ENCODE measurements around the gene TTLL4.

The TTLL4 gene

DNA sequence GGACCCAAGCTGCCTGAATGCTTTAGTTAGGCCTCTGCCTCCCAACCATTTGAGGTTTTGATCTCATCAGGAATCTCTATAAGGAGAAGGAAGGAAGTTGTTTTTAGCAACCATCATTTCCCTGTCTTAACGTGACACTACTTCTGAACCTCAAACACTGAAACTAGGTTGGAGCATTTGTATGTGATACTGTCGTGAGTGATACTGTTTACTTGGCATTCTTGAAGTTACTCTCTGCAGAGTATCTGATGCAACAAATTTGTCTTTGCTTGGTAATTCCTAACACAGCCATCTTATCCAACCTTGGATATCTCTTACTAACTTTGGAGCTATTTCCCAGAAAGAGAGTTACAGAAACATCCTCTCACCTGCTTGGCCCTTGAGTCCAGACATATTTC is 22.1 kb downstream of the TTLL4 start:
- Histone ChIP-seq H3K27me3 (ENCODE audit: insufficient read depth, low read length) (no peaks in the 10 kb centered on the region), H3K36me3 (ENCODE audit: insufficient read depth, low read depth, low read length) (peaks cover 40% of the 10 kb centered on the region), H3K4me1 (ENCODE audit: insufficient read depth, low read length) (peaks cover 25% of the 10 kb centered on the region), H3K4me3 (ENCODE audit: low read length) (no peak overlapping the region), H3K9me3 (ENCODE audit: insufficient read depth, low read depth, low read length) (0 out of 2 replicates have a peak, but pooled peaks cover under 1% of the 10 kb centered on the region), H3K9ac (ENCODE audit: low read depth, low read length) (0 out of 2 replicates have a peak overlapping the region, but pooled peaks have one; percentile 21), H3K27ac (ENCODE audit: low read length) (peak overlapping the region; percentile 10)

DNA sequence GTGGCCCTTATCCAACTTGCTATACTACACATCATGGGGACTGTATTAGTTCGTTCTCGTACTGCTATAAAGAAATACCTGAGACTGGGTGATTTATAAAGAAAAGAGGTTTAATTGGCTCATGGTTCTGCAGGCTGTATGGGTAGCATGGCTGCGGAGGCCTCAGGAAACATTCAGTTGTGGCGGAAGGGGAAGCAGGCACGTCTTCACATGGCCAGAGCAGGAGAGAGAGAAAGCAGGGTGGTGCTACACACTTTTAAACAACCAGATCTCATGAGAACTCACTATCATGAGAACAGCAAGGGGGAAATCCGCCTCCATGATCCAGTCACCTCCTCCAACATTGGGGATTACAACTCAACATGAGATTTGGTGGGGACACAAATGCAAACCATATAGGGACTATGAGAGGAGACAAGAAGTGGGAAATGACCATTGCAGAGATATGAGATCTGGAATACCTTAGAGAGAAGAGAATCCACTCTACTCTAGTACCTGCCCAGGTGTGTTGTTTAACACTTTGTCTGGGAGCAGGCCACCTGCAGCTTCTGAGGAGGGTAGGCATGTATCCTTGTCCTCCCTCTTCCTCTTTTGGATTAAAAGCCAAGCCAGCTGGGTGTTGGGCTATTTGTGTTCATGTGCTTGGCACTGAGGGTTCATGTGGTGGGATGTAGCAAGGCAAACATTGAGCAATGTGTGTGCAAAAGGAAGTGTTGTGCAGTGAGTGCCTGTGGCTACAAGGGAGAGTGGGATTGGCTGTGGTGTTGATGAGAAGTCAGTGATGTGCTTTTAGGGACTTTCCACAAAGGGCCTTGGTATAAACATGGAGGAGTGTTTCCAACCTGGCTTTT is 22.8 kb downstream of the TTLL4 start:
- peaks cover 25% of the 10 kb centered on the region for H3K4me1 ChIP-seq (ENCODE audit: insufficient read depth, low read length)
- H3K4me3 ChIP-seq (ENCODE audit: low read length): no peak overlapping the region
- peaks cover 46% of the 10 kb centered on the region for H3K36me3 ChIP-seq (ENCODE audit: insufficient read depth, low read depth, low read length)
- no peaks in the 10 kb centered on the region for H3K9me3 ChIP-seq (ENCODE audit: insufficient read depth, low read depth, low read length)
- H3K27me3 ChIP-seq (ENCODE audit: insufficient read depth, low read length): no peaks in the 10 kb centered on the region
- H3K27ac ChIP-seq (ENCODE audit: low read length): no peak overlapping the region
- peak overlapping the region; percentile 39; the same call in 1 of the 2 replicates for H3K9ac ChIP-seq (ENCODE audit: low read depth, low read length)

DNA sequence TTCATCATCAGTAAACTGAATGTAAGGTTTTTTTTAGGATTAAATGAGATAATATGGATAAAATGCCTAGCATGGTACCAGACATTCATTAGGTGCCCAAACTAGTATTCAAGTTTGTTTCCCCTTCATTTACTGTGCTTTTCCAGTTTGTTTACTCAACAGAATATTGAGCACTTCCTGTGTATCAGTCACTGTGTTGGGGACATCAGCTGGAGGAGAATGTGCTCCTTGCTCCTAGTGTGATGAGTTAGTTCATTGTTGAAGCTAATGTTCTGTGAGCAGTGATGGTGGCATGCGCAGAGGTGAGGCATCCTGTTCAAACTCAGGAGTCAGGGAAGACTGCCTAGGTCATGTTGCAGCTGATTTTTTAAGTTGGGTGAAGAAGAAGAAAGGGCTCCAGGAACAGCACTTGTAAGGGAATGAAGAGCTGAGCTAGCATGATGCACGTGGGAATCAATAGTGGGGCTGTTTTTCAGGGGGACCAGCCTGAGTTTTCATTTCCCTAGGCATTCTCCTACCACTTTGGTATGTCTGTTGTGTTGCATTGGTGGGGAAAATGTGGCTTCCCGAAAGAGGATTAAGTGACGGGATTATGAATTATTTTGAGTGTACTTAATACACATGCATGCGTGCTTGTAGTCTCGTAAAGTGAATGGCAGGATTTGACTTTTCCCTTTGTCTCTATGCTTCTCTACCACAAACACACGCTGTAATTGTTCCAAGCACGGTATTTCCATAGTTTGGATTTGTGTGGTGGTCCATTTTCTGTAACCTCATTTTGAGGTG is 23.7 kb downstream of the TTLL4 start:
- no peak overlapping the region for H3K9ac ChIP-seq (ENCODE audit: low read depth, low read length)
- H3K9me3 ChIP-seq (ENCODE audit: insufficient read depth, low read depth, low read length): no peaks in the 10 kb centered on the region
- no peak overlapping the region for H3K4me3 ChIP-seq (ENCODE audit: low read length)
- peaks cover 25% of the 10 kb centered on the region for H3K4me1 ChIP-seq (ENCODE audit: insufficient read depth, low read length)
- peaks cover 56% of the 10 kb centered on the region for H3K36me3 ChIP-seq (ENCODE audit: insufficient read depth, low read depth, low read length)
- H3K27me3 ChIP-seq (ENCODE audit: insufficient read depth, low read length): no peaks in the 10 kb centered on the region
- no peak overlapping the region for H3K27ac ChIP-seq (ENCODE audit: low read length)

DNA sequence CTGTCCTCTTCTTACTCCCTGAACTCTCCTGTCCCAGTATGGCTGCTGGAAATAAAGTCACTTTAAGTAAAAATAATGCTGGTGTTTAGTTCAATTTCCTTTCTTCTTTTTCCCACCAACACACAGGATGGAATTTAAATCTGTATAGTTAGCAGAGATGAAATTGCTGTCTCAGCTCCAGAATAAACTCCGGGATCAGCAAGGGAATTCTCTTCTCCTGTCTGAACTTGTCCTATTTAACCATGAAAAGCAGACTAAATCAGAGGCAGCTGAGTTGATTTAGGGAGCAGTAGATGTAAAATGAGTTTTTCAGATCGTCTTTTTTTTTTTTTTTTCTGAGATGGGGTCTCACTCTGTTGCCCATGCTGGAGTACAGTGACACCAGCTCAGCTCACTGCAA is 25.9 kb downstream of the TTLL4 start:
- H3K9me3 ChIP-seq (ENCODE audit: insufficient read depth, low read depth, low read length): no peaks in the 10 kb centered on the region
- H3K4me1 ChIP-seq (ENCODE audit: insufficient read depth, low read length): peaks cover 22% of the 10 kb centered on the region
- H3K36me3 ChIP-seq (ENCODE audit: insufficient read depth, low read depth, low read length): peaks cover 78% of the 10 kb centered on the region
- H3K27ac ChIP-seq (ENCODE audit: low read length): no peak overlapping the region
- no peak overlapping the region for H3K9ac ChIP-seq (ENCODE audit: low read depth, low read length)
- H3K4me3 ChIP-seq (ENCODE audit: low read length): no peak overlapping the region
- H3K27me3 ChIP-seq (ENCODE audit: insufficient read depth, low read length): no peaks in the 10 kb centered on the region

DNA sequence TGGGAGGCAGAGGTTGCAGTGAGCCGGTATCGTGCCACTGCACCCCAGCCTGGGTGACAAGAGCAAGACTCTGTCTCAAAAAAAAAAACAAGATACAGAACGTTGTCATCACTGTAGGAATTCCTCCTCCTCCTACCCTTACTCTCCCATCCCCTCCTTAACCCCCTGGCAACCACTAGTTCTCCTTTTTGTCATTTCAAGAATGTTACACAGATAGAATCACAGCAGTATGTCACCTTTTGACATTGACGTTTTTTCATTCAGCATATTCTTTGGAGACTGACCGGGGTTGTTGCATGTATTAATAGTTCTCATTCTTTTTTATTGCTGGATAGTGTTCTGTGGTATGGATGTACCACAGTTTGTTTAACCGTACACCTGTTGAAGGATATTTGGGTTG is 32.4 kb downstream of the TTLL4 start:
- H3K27me3 ChIP-seq (ENCODE audit: insufficient read depth, low read length): no peaks in the 10 kb centered on the region
- H3K9me3 ChIP-seq (ENCODE audit: insufficient read depth, low read depth, low read length): no peaks in the 10 kb centered on the region
- no peaks in the 10 kb centered on the region for H3K4me1 ChIP-seq (ENCODE audit: insufficient read depth, low read length)
- H3K9ac ChIP-seq (ENCODE audit: low read depth, low read length): no peak overlapping the region
- no peak overlapping the region for H3K27ac ChIP-seq (ENCODE audit: low read length)
- no peak overlapping the region for H3K4me3 ChIP-seq (ENCODE audit: low read length)
- H3K36me3 ChIP-seq (ENCODE audit: insufficient read depth, low read depth, low read length): peaks cover 91% of the 10 kb centered on the region

DNA sequence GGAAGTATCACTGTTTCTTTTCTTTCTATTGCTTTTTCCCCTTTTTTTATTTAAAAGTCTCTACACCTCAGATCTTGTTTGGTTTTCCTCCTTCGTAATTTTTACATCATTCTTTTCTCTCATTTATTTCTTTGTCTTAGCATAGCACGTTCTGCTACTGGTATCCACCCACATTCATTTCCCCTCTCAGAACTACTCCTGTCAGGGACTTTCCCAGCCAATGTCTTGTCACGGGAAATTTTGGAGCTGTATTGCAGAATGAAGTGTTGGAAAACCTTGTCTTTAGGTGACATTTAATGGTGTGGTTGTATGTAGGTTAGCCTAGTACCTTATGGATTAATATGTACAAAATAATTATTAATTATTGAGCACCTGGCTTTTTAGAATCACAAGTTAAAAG is 34.0 kb downstream of the TTLL4 start:
- Histone ChIP-seq H3K4me1 (ENCODE audit: insufficient read depth, low read length) (no peaks in the 10 kb centered on the region), H3K27me3 (ENCODE audit: insufficient read depth, low read length) (no peaks in the 10 kb centered on the region), H3K4me3 (ENCODE audit: low read length) (no peak overlapping the region), H3K9ac (ENCODE audit: low read depth, low read length) (no peak overlapping the region), H3K9me3 (ENCODE audit: insufficient read depth, low read depth, low read length) (no peaks in the 10 kb centered on the region), H3K36me3 (ENCODE audit: insufficient read depth, low read depth, low read length) (peaks cover 91% of the 10 kb centered on the region), H3K27ac (ENCODE audit: low read length) (no peak overlapping the region)

DNA sequence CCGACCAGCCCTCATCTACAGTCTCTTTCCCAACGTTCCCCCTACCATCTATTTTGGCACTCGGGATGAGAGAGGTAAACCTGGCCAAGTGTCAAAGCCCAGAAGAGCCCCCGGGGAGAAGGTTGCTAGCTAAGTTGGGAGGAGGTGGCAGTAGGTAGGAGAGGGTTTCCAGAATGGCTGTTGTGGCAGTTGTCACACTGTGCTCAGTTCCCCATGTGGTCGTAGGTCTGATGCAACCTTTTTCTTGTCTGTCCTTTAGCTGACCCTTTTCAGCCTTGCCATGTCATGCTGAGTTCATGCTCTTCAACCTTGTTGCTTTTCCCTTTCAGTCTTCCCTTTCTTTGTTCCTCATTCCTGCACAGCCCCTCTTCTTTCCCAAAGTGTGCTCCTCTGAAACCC is 34.5 kb downstream of the TTLL4 start:
- no peaks in the 10 kb centered on the region for H3K9me3 ChIP-seq (ENCODE audit: insufficient read depth, low read depth, low read length)
- no peak overlapping the region for H3K9ac ChIP-seq (ENCODE audit: low read depth, low read length)
- no peak overlapping the region for H3K4me3 ChIP-seq (ENCODE audit: low read length)
- H3K27ac ChIP-seq (ENCODE audit: low read length): no peak overlapping the region
- H3K4me1 ChIP-seq (ENCODE audit: insufficient read depth, low read length): no peaks in the 10 kb centered on the region
- no peaks in the 10 kb centered on the region for H3K27me3 ChIP-seq (ENCODE audit: insufficient read depth, low read length)
- peaks cover 91% of the 10 kb centered on the region for H3K36me3 ChIP-seq (ENCODE audit: insufficient read depth, low read depth, low read length)

DNA sequence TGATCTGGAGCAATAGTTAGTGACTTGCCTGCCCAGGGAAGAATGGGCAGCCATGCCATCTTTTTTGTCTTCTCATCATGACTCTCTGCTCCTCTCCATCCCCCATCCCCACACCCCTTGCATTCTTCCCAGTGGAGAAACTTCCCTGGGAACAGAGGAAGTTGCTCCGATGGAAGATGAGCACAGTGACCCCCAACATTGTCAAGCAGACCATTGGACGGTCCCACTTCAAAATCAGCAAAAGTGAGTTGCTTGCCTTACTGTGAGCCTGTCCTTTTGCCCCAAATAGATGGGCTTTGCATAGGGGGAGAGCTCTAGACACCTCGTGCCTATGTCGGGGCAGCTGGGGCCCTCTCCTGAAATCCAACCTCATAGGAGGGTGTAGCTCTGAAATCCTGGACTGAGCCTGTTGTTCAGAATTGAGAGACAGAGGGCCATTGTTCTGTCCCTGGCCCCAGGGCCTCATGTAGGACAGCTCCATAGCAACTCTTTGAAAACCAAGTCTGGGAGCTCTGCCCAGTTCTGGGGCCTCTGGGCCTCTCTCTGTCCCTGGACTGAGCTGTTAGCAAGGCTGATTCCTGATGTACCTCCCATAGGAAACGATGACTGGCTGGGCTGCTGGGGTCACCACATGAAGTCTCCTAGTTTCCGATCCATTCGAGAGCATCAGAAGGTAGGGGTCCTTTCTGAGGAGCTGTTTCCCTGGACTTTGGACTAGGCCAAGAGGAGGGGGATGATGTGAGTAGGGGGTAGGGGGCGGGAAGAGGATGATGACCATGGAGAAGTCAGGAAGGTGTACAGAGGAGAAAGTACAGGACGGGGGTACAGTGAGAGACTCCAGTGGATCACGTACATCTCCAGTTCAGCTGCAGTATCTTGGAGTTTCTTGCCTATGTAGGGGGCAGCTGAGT is 35.2 kb downstream of the TTLL4 start:
- Histone ChIP-seq H3K27me3 (ENCODE audit: insufficient read depth, low read length) (no peaks in the 10 kb centered on the region), H3K27ac (ENCODE audit: low read length) (no peak overlapping the region), H3K4me1 (ENCODE audit: insufficient read depth, low read length) (no peaks in the 10 kb centered on the region), H3K9ac (ENCODE audit: low read depth, low read length) (no peak overlapping the region), H3K36me3 (ENCODE audit: insufficient read depth, low read depth, low read length) (peaks cover 91% of the 10 kb centered on the region), H3K4me3 (ENCODE audit: low read length) (no peak overlapping the region), H3K9me3 (ENCODE audit: insufficient read depth, low read depth, low read length) (no peaks in the 10 kb centered on the region)

DNA sequence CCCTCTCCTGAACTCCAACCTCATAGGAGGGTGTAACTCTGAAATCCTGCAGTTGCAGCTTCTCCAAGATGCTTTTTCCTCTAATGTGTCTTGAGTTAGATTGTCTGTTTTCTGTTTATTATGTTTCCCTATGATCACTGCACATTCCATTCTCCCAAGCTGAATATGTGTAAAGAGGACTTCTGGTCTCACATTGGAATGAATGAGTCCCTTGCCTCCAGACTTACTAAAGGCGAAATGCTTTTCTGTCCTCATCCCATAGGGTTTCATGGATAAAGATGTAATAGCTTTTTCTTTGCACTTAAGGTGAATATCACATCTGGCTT is 35.8 kb downstream of the TTLL4 start:
- Histone ChIP-seq H3K27me3 (ENCODE audit: insufficient read depth, low read length) (no peaks in the 10 kb centered on the region), H3K9me3 (ENCODE audit: insufficient read depth, low read depth, low read length) (no peaks in the 10 kb centered on the region), H3K4me1 (ENCODE audit: insufficient read depth, low read length) (no peaks in the 10 kb centered on the region), H3K9ac (ENCODE audit: low read depth, low read length) (no peak overlapping the region), H3K27ac (ENCODE audit: low read length) (no peak overlapping the region), H3K36me3 (ENCODE audit: insufficient read depth, low read depth, low read length) (peaks cover 91% of the 10 kb centered on the region), H3K4me3 (ENCODE audit: low read length) (no peak overlapping the region)

DNA sequence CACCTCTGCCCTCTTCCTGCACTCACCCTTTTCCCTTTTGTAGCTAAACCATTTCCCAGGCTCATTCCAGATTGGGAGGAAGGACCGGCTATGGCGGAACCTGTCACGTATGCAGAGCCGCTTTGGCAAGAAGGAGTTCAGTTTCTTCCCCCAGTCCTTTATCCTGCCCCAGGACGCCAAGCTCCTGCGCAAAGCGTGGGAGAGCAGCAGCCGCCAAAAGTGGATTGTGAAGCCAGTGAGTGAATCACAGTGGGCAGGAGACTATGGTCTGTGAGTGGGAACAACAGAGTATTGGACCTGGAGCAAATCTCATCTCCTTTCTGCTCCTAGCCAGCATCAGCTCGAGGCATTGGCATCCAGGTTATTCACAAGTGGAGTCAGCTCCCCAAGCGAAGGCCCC is 36.3 kb downstream of the TTLL4 start:
- no peaks in the 10 kb centered on the region for H3K27me3 ChIP-seq (ENCODE audit: insufficient read depth, low read length)
- peaks cover 89% of the 10 kb centered on the region for H3K36me3 ChIP-seq (ENCODE audit: insufficient read depth, low read depth, low read length)
- H3K4me1 ChIP-seq (ENCODE audit: insufficient read depth, low read length): no peaks in the 10 kb centered on the region
- H3K4me3 ChIP-seq (ENCODE audit: low read length): no peak overlapping the region
- H3K9ac ChIP-seq (ENCODE audit: low read depth, low read length): no peak overlapping the region
- no peaks in the 10 kb centered on the region for H3K9me3 ChIP-seq (ENCODE audit: insufficient read depth, low read depth, low read length)
- H3K27ac ChIP-seq (ENCODE audit: low read length): no peak overlapping the region

DNA sequence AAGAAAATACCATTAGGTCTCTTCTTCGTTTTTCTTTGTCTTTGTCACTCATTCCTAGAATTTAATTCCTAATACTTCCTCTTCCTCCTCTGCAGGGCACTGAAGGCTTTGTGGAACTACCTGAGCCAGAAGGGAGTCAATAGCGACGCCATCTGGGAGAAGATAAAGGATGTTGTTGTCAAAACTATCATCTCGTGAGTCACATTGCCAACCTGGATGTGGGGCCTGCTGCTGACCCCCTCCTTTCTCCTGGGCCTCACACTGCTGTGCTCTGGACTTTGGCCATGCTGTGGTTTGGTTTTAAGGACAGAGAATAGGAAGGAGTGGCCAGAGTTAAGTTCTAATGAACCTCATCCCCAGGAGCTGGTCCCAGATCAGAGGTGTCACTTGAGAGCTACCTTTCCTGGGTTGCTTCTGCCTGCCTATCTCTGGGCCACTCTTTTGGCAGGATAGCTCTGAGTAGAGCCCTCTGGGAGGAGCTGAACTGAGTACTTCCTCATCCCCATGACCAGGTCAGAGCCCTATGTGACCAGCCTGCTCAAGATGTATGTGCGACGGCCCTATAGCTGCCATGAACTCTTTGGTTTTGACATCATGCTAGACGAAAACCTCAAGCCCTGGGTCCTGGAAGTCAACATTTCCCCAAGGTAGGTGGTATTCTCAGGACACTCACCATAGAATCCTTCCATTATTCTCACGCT is 38.3 kb downstream of the TTLL4 start:
- Histone ChIP-seq H3K36me3 (ENCODE audit: insufficient read depth, low read depth, low read length) (peaks cover 94% of the 10 kb centered on the region), H3K27ac (ENCODE audit: low read length) (no peak overlapping the region), H3K4me3 (ENCODE audit: low read length) (no peak overlapping the region), H3K9me3 (ENCODE audit: insufficient read depth, low read depth, low read length) (no peaks in the 10 kb centered on the region), H3K9ac (ENCODE audit: low read depth, low read length) (no peak overlapping the region), H3K4me1 (ENCODE audit: insufficient read depth, low read length) (no peaks in the 10 kb centered on the region), H3K27me3 (ENCODE audit: insufficient read depth, low read length) (no peaks in the 10 kb centered on the region)

Measured in iPS-20b (cell line).